Smooth muscle cell of trachea (primary cell): ENCODE results near the gene SNX19. TPM values are rescaled to one million over a fixed set of nuclear protein-coding genes. Genes with fewer than 3 reads are reported as not detected.

Experiments
- total RNA-seq: library from RNA; depleted of rRNA; stranded (reverse); fragments of >200 nt; gene quantifications from 2 replicates; pipeline ENCODE4 v1.2.1, GENCODE V29; 2014

Gene SNX19
- 85.8 and 112 TPM in 2 replicates for total RNA-seq

GRCh38 chr11:130916238-130916855, at the start of gene SNX19:
Gene SNX19 (minus strand): TSS chr11:130916479. CDS start chr11:130915939, 540 bp downstream.

